Measurements from ENCODE around the gene DIO1.
"Not testable (repeated sequence)": the region's sequence is repeated elsewhere in the genome, so short reads cannot be mapped to it uniquely, and the experiment has no call there.

The DIO1 gene

DNA sequence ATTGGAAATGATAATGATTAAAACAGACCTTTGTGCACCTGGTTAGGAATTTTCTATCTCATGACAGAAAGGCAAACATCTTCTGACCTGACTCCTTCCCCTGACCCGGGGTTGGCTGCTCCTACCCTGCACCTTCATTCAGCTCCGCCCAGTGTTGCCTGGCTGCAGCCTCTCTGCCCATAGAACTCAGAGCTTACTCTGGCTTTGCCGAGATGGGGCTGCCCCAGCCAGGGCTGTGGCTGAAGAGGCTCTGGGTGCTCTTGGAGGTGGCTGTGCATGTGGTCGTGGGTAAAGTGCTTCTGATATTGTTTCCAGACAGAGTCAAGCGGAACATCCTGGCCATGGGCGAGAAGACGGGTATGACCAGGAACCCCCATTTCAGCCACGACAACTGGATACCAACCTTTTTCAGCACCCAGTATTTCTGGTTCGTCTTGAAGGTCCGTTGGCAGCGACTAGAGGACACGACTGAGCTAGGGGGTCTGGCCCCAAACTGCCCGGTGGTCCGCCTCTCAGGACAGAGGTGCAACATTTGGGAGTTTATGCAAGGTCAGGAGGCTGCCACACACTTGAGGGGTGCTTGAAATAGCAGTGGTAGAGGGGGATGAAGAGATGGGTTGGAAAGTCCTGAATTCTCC lies at the start of gene DIO1:
Gene DIO1, plus strand, starts transcription at position 189 of the 638 bp plus-strand sequence. Its CDS starts 24 bp downstream, at position 213.
- no peak for DNase-seq (ENCODE audit: low spot score)

- no peak for DNase-seq (ENCODE audit: low spot score)
These were observed 46.0 kb upstream of the DIO1 start for GRCh38 chr1:53847980-53848379.

GRCh38 chr1:53850082-53850673 lies 43.8 kb upstream of the DIO1 start:
- no peak for DNase-seq (ENCODE audit: low spot score)

- DNase-seq (ENCODE audit: low spot score), result no peak
These were observed 42.3 kb upstream of the DIO1 start for GRCh38 chr1:53851571-53852285.

DNA sequence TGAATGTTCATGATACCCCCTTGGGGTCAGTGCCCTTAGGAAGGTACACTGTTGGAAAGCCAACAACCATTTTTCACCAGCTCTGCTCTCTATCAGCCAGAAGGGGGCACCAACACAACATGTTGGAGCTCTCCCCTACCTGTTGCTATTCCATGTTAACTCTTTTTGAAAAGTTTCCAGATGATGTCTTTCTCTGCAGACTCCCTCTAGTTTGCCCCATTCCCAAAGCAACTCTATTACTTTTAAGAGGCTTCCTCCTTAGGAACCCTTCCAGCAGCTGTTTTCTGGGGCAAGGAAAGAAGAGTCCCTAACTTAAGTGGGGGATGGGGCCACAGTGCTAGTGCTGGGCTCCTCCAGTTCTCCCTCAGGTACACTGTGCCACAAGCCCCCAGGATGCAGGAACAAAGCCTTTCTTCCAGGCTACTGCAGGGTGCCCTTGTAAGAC lies 33.0 kb upstream of the DIO1 start:
- DNase-seq (ENCODE audit: low spot score), result peak; percentile 60

DNA sequence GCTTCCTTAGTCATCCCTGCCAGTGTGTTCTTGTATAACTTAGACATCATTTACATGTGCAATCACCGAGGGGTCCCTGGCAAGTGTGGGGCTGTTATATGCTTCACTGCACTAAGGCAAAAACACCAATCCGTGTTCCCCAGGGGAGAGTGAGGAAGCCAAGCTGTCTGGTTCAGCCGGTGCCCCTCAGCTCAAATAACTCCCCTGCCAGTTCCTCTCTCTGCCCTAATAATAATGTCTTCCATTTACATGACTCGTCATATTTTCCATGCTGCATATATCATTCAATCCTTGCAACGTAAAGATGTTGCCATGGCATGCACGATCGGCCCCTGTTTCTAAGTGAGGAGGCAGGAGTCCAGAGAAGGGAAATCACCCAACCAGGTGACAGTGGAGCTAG lies 31.5 kb upstream of the DIO1 start:
- DNase-seq (ENCODE audit: low spot score), result no peak

DNA sequence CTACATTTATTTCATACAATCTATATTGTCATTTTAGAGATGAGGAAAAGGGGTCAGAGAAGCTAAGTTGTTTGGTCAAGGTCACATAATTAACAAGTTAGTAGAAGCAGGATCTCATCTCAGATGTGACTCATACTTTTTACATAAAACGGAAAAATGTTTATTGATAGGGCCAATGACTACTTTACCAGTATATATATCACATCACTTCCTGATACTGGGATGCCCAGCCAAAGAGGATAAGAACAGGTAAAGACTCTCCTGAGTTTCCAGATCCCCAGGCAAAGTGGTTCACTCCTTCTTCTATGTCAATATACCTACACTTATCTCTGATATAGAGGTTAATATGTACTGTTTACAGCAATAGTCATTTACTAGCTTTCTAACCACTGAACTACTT lies 25.4 kb upstream of the DIO1 start:
- no peak for DNase-seq (ENCODE audit: low spot score)

GRCh38 chr1:53869454-53870117 lies 24.4 kb upstream of the DIO1 start:
- no peak for DNase-seq (ENCODE audit: low spot score)

GRCh38 chr1:53871221-53871620 lies 22.8 kb upstream of the DIO1 start:
- DNase-seq (ENCODE audit: low spot score), result no peak

- DNase-seq (ENCODE audit: low spot score), result no peak
These were observed 22.1 kb upstream of the DIO1 start for GRCh38 chr1:53871773-53872484.

DNA sequence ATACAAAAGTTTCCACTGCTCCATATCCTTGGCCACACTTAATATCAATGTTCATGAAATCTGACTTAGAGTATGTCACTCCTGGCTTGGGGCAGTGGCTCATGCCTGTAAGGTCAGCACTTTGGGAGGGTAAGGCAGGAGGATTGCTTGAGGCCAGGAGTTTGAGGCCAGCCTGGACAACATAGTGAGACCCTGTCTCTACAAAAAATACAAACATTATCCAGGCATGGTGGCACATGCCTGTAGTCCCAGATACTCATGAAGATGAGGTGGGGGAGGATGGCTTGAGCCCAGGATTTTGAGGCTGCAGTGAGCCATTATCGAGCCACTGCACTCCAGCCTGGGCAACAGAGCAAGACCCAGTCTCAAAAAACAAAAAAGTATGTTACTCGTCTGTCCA lies 18.8 kb upstream of the DIO1 start:
- not testable (repeated sequence) for DNase-seq (ENCODE audit: low spot score)

DNA sequence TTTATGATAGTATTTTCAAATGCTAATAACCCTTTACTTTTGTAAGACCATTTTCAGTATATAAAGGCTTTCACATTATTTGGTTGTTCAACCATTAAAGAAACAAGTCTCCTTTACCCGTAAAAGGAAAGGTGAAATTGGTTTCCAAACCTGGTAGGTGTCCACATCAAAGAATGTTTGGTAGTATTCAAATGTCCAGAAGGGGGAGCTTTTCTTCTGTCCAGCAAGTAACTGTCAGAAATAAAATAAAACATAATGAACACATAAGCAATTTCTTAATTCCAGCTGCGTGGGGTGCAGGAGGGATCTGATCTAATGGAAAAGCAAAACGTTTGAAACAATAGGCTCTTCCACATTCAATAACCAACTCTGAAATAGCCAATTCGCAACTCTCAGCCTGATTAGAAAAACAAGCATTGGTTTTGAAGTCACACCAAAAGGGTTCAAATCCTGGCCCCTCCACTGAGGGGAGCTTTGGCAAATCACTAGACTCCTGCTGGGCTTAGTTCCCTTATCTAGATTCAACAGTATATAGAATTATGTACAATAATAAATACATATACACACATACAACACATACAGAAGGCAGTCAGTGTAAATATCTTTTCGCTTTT lies 15.4 kb upstream of the DIO1 start:
- peak; percentile 62 for DNase-seq (ENCODE audit: low spot score)

DNA sequence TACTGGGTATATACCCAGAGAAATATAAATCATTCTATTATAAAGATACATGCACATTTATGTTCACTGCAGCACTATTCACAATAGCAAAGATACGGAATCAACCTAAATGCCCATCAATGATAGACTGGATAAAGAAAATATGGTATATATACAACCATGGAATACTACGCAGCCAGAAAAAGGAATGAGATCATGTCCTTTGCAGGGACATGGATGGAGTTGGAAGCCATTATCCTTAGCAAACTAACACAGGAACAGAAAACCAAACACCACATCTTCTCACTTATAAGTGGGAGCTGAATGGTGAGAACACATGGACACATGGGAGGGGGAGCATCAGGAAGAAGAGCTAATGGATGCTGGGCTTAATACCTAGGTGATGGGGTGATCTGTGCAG lies 12.1 kb upstream of the DIO1 start:
- DNase-seq (ENCODE audit: low spot score), result not testable (repeated sequence)

DNA sequence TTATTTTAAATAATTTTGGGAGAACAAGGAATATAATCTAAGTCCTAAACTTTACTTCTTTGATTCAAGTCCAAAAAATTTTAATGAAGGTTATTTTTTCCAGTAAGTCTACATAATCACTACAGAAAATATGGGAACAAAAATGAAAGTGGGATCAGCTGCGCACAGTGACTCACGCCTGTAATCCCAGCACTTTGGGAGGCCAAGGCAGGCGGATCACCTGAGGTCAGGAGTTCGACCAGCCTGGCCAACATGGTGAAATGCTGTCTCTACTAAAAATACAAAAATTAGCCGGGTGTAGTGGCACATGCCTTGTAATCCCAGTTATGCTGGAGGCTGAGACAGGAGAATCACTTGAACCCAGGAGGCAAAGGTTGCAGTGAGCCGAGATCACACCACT lies 10.4 kb upstream of the DIO1 start:
- DNase-seq (ENCODE audit: low spot score), result not testable (repeated sequence)

DNA sequence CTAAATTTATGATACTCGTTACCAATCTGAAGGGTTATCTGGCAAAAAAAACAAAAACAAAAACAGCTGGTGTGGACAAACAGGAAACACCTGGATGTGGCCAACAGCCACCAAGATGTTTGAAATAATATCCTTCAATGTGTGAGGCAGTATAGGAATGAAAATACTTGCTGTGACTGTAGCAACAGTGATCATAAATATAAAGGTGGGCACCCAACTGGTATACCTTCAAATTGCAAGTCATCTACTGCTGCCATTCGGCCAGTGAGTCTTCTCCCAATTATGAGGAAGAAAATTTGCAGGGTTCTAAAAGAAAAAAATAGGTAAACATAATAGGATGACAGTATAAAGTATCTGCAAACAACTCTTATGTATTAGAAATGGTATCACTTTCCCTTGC lies 5.3 kb upstream of the DIO1 start:
- peak; percentile 10 for DNase-seq (ENCODE audit: low spot score)

- peak; percentile 93 for DNase-seq (ENCODE audit: low spot score)
These were observed 4.4 kb upstream of the DIO1 start, which contains the start of gene YIPF1 for GRCh38 chr1:53889304-53890298. YIPF1 (minus strand) TSS chr1:53889797; CDS start chr1:53888937, 860 bp downstream.

DNA sequence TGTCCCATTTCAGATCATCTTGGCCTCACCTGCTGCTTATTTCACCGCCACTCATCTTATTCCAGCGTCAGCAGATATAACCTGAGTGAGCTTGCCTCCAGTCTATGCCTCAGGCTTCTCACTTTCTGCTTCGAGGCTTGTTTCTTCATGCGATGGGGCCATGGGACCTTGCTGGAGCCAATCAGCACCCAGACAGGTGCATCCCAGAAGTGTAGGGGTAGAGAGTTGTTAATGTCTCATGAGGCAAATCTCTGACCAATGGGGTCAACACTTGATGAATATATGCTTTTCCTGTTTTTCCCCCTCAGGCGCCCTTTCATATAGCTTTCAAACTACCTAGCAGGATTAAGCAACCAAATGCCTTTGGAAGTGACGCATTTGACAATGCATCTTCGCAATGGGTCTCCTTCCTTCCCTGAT lies 3.5 kb upstream of the DIO1 start:
- no peak for DNase-seq (ENCODE audit: low spot score)

- no peak for DNase-seq (ENCODE audit: low spot score)
These were observed 3.0 kb upstream of the DIO1 start for GRCh38 chr1:53891018-53891417.

DNA sequence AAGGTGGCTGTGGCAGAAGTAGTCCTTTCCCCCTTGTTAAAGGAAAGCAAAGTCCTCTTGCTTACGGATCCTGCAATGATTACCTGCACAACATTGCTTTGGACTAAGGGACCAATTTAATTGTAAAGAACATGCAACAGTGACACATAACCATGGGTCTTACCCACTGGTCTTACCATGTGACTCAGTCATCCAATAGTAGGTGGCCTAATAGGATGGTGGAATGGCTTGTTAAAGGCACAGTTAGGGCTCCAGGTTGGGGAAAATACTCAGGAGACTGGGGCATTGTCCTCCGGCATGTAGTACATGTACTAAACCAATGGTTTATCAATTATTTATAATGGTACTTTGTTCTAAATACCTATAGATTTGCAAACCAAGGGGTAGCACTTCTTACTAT lies 2.3 kb upstream of the DIO1 start:
- DNase-seq (ENCODE audit: low spot score), result no peak

DNA sequence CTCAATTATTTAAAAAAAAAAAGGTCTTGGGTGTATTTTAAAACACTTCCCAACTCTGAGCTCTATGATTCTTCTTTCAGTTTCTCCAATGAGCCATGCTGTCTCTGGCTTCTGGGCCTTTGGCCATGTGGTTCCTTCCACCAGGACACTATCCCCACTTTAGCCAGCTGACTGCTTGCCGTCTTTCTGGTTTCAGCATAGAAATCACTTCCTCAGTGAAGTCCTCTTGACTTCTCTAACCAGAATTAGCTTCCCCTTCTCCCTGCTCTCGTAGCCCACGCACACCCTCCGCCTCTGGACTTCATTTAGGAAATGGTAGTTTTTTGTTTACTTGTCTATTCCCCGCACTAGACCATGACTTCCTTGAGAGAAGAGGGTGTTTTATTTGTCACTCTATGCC lies 1.1 kb upstream of the DIO1 start:
- no peak for DNase-seq (ENCODE audit: low spot score)
